ENCODE results near the gene MREG. TPM values are rescaled to one million over a fixed set of nuclear protein-coding genes. Genes with fewer than 3 reads are reported as not detected.
"Not testable (repeated sequence)": the region's sequence is repeated elsewhere in the genome, so short reads cannot be mapped to it uniquely, and the experiment has no call there.

MREG gene
- total and polyA plus RNA-seq, 3 experiments from 2014 or later = 3.9 to 26.2 (median 25.4) TPM

DNA sequence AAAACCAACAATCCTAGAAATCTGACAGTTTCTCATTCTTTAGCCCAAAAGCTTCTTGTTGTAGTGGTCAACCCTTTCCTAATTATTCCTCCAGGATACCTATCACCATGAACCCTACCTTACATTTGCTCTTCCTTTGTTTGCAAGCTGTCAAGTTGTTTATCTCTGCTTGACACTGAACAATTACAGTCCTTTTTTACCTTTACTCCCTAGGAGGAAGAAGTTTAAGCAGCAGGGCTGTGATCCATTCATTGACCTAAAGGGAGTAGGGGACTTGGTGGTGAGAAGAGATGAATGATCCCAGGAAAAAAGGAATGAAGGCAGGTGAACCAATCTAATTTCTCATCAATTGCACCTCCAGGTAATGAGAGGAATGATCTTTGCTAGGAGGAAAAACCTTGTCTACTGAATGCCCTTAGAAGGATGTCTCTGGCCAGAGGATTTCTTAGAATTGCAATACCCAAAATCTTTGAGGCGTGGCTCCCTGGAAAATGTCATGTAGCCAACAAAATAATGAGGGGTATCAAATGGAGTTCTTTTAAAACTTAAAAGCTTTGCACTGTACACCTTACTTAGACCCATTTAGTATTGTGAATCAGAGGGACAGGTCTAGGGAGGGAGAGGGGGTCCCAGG, 47.7 kb downstream of the MREG start:
- Histone ChIP-seq H3K36me3 (ENCODE audit: insufficient read depth, low read length) (no peaks in the 10 kb centered on the region), H3K4me1 (ENCODE audit: insufficient read depth, low read length) (no peaks in the 10 kb centered on the region), H3K4me3 (ENCODE audit: low read length) (no peak overlapping the region), H3K27me3 (ENCODE audit: insufficient read depth, low read length, poor library complexity, severe bottlenecking) (no peaks in the 10 kb centered on the region), H3K9me3 (ENCODE audit: low read length) (no peaks in the 10 kb centered on the region), H3K27ac (ENCODE audit: low read depth, low read length) (peak overlapping the region; percentile 52)
- Mint-ChIP-seq H3K4me3 (no peak overlapping the region), H3K4me1 (peaks cover 10 to 21% (median 11%) of the 10 kb centered on the region in 3 donors), H3K27ac (peak overlapping the region in 1 of 8 donors; percentile 11), H3K36me3 (peaks cover 9 to 11% (median 10%) of the 10 kb centered on the region in 3 donors), H3K27me3 (no peaks in the 10 kb centered on the region), H3K9me3 (no peaks in the 10 kb centered on the region)
- DNase-seq = no peak
- POLR2A ChIA-PET = interaction anchor here (0.5 kb wide), 1 partner anchor 40 kb away, joined by 5 read pairs; no protein-coding TSS in a partner anchor
- CTCF ChIA-PET = no interaction called here

DNA sequence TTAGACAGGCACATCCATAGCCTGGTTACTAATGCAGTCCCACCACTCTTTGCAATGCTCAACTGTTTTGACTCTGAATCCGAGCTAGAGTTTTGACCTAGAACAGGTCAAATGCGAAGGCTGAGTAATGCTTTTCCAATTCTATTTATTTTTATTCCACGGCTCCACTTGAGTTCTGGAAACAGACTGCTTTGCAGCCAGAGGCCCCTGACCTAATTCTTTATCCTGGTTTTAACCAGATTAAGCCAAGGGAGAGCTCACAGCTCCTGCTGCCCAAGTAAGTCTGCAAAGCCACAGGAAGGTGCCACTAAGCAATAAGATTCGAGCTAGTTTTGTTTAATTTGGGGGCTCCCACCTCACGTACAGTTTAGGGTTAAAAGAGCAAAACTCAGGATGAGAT, 51.4 kb downstream of the MREG start:
- Histone ChIP-seq H3K4me1 (ENCODE audit: insufficient read depth, low read length) (no peaks in the 10 kb centered on the region), H3K4me3 (ENCODE audit: low read length) (no peak overlapping the region), H3K27ac (ENCODE audit: low read depth, low read length) (no peak overlapping the region), H3K36me3 (ENCODE audit: insufficient read depth, low read length) (no peaks in the 10 kb centered on the region), H3K27me3 (ENCODE audit: insufficient read depth, low read length, poor library complexity, severe bottlenecking) (no peaks in the 10 kb centered on the region), H3K9me3 (ENCODE audit: low read length) (no peaks in the 10 kb centered on the region)
- ChIA-PET CTCF (interaction anchor here (0.6 to 1.0 kb wide), 2 partner anchors 10 to 13 kb away, joined by 3 read pairs; no protein-coding TSS in a partner anchor), POLR2A (no interaction called here)
- Mint-ChIP-seq H3K4me3 (no peak overlapping the region), H3K4me1 (peaks cover 5 to 13% (median 9%) of the 10 kb centered on the region in 3 donors), H3K9me3 (peaks cover 0 to 2% (median 0%) of the 10 kb centered on the region in 5 donors), H3K27ac (no peak overlapping the region), H3K36me3 (peaks cover 20 to 27% (median 22%) of the 10 kb centered on the region in 3 donors), H3K27me3 (no peaks in the 10 kb centered on the region)
- DNase-seq = no peak

DNA sequence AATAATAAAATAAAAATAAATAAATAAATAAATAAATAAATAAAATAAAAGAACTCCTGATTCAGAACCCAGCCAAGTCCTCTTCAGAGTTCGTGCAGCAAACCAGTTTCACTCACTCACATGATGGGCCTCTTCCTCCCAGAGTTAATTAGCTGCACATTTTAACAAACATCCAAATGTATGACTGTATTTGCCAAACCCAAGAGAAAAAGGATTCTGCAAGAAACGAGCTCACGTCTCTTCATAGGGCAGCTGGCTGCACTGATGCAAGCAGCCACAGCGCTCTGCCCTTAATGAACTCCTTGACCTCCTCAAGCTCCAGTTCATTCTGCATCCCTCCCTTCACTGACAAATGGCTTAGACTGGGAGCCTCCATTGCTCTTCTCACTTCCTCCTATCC, 55.1 kb downstream of the MREG start:
- CTCF ChIA-PET = interaction anchor here (0.9 to 1.2 kb wide), 2 partner anchors 8 to 65 kb away, joined by 3 read pairs; no protein-coding TSS in a partner anchor
- H3K4me1 Mint-ChIP-seq = no peaks in the 10 kb centered on the region
- Histone ChIP-seq H3K4me1 (ENCODE audit: insufficient read depth, low read length) (no peaks in the 10 kb centered on the region), H3K9me3 (ENCODE audit: low read length) (no peaks in the 10 kb centered on the region), H3K36me3 (ENCODE audit: insufficient read depth, low read length) (no peaks in the 10 kb centered on the region), H3K4me3 (ENCODE audit: low read length) (no peak overlapping the region), H3K27ac (ENCODE audit: low read depth, low read length) (no peak overlapping the region), H3K27me3 (ENCODE audit: insufficient read depth, low read length, poor library complexity, severe bottlenecking) (no peaks in the 10 kb centered on the region)
- POLR2A ChIA-PET = no interaction called here
- peaks cover 20 to 27% (median 23%) of the 10 kb centered on the region in 3 donors for H3K36me3 Mint-ChIP-seq
- no peak overlapping the region for H3K4me3 Mint-ChIP-seq
- H3K9me3 Mint-ChIP-seq = peaks cover 0 to 2% (median 0%) of the 10 kb centered on the region in 5 donors
- peak overlapping the region in 1 of 8 donors; percentile 80 for H3K27ac Mint-ChIP-seq
- no peak for DNase-seq
- H3K27me3 Mint-ChIP-seq = no peaks in the 10 kb centered on the region

DNA sequence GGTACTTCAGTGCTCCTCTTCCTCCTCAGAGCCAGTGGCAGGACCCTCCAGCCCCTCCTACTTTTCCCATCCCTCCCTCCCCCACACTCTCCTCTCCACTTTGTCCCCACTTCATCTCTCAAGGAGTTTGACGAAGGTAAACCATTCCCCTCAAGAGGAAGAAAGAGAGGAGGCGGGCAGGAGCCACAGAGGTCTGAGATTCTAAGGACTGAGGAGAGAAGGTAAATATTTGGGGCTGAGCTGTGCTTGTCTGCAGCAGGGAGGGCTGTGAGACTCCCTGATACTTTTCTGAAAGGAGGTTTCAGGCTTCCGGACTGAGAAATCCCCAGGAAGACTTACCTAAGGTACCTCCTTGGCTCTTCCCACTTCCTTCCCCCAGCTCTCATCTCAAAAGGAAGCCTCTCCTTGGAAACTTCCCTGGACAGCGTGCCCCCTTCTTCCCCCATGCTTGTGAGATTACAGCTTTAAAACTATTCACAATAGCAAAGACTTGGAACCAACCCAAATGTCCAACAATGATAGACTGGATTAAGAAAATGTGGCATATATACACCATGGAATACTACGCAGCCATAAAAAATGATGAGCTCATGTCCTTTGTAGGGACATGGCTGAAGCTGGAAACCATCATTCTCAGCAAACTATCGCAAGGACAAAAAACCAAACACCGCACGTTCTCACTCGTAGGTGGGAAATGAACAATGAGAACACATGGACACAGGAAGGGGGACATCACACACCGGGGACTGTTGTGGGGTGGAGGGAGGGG, 55.8 kb downstream of the MREG start:
- DNase-seq; H3K9me3 ChIP-seq (ENCODE audit: low read length); H3K4me1 ChIP-seq (ENCODE audit: insufficient read depth, low read length); H3K27me3 Mint-ChIP-seq; H3K27me3 ChIP-seq (ENCODE audit: insufficient read depth, low read length, poor library complexity, severe bottlenecking); H3K36me3 ChIP-seq (ENCODE audit: insufficient read depth, low read length); H3K4me3 ChIP-seq (ENCODE audit: low read length); H3K9me3 Mint-ChIP-seq; H3K27ac ChIP-seq (ENCODE audit: low read depth, low read length); H3K4me1 Mint-ChIP-seq; H3K27ac Mint-ChIP-seq; POLR2A ChIA-PET; H3K4me3 Mint-ChIP-seq: not testable (repeated sequence)
- CTCF ChIA-PET = interaction anchor here (0.9 to 1.2 kb wide), 2 partner anchors 7 to 65 kb away, joined by 3 read pairs; no protein-coding TSS in a partner anchor
- H3K36me3 Mint-ChIP-seq = peaks cover 19 to 26% (median 23%) of the 10 kb centered on the region in 3 donors

DNA sequence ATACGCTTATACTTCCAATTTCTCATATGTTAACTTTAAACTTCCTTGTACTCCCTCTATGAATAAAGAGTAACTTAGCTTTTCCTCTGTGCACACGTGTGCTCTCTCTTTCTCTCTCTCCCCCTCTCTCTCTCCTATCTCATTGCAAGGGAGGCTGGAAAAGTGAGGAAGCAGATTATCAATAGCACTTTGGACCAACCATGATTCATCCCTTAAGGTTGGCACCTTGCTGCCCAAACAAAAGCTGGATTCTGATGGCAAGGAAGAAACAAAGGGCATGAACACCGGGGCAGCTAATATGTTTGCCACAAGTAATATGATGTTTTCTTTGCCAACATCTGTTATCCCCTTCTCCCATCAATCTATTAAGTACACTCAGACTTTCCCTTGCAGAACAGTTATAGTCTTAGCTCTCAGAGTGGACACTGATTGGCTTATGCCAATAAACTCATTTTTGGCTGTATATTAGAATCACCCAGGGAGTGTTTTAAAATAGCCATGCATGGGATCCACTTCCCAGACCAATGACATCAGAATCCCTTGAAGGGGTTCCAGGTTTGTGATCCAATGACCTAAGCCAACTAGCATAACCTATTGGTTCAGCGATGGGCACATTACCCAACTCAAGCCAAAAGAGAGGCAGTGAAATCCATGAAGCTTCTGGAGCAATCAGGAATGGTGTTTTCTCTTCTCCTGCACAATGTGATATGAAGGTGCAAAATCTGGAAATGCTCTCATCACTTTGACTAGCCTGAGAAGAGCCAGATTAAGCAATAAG, 60.3 kb downstream of the MREG start:
- no peaks in the 10 kb centered on the region for H3K4me1 ChIP-seq (ENCODE audit: insufficient read depth, low read length)
- no peak overlapping the region for H3K4me3 ChIP-seq (ENCODE audit: low read length)
- DNase-seq = no peak
- Mint-ChIP-seq H3K27me3 (no peaks in the 10 kb centered on the region), H3K9me3 (no peaks in the 10 kb centered on the region), H3K36me3 (peaks cover 0 to 8% (median 4%) of the 10 kb centered on the region in 3 donors), H3K4me1 (no peaks in the 10 kb centered on the region), H3K27ac (no peak overlapping the region), H3K4me3 (no peak overlapping the region)
- H3K27me3 ChIP-seq (ENCODE audit: insufficient read depth, low read length, poor library complexity, severe bottlenecking) = no peaks in the 10 kb centered on the region
- no peak overlapping the region for H3K27ac ChIP-seq (ENCODE audit: low read depth, low read length)
- no peaks in the 10 kb centered on the region for H3K36me3 ChIP-seq (ENCODE audit: insufficient read depth, low read length)
- CTCF ChIA-PET = interaction anchor here (1.1 to 2.2 kb wide), 3 partner anchors 12 to 70 kb away, joined by 3 to 5 read pairs (median 3); no protein-coding TSS in a partner anchor
- no peaks in the 10 kb centered on the region for H3K9me3 ChIP-seq (ENCODE audit: low read length)
- POLR2A ChIA-PET = no interaction called here

DNA sequence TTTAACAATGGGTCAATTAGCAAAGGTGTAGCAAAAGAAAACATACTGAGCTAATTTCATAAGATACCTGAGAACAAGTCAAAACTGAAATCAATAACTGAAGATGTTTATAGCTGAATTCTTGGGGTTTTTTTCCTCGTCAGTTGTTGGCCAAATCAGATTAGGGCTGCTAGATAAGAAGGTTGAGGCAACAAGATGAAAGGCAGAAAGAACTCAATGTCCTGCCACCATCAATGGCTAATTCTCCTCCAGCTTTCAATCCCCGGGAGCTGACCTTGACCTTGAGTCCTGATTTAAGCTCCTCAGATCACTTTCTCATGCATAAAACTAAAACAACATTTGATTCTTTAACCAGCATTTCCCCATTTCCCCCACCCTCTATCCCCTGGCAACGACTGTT, 61.8 kb downstream of the MREG start:
- CTCF ChIA-PET = interaction anchor here (0.9 to 3.6 kb wide), 4 partner anchors 10 to 72 kb away, joined by 3 to 21 read pairs (median 4); no protein-coding TSS in a partner anchor
- no peak overlapping the region for H3K4me3 ChIP-seq (ENCODE audit: low read length)
- no peaks in the 10 kb centered on the region for H3K36me3 ChIP-seq (ENCODE audit: insufficient read depth, low read length)
- DNase-seq = no peak
- H3K9me3 ChIP-seq (ENCODE audit: low read length) = no peaks in the 10 kb centered on the region
- Mint-ChIP-seq H3K27ac (no peak overlapping the region), H3K4me3 (no peak overlapping the region), H3K27me3 (no peaks in the 10 kb centered on the region), H3K4me1 (no peaks in the 10 kb centered on the region), H3K9me3 (no peaks in the 10 kb centered on the region), H3K36me3 (peaks cover 0 to 9% (median 4%) of the 10 kb centered on the region in 3 donors)
- no peak overlapping the region for H3K27ac ChIP-seq (ENCODE audit: low read depth, low read length)
- H3K4me1 ChIP-seq (ENCODE audit: insufficient read depth, low read length) = no peaks in the 10 kb centered on the region
- POLR2A ChIA-PET = no interaction called here
- no peaks in the 10 kb centered on the region for H3K27me3 ChIP-seq (ENCODE audit: insufficient read depth, low read length, poor library complexity, severe bottlenecking)

DNA sequence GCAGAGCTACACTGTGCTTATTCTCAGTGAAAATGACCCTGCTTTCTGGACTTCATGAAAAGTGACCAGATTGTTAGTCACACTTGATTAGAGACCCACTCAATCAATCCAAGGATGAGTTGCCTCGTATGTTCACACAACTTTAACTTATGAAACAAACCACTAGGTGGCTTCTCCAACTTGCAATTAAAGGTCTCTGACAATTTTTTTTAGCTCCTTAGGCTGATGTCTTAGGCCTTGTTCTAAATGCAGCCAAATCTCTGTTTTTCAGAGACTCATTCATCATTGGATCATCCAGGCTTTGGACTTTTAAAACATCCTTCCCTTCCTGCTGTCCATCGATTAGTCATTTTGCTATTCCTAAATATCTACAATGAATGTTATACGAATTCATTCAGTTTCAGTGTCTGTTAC, 63.4 kb downstream of the MREG start:
- no peaks in the 10 kb centered on the region for H3K4me1 Mint-ChIP-seq
- H3K9me3 Mint-ChIP-seq = no peaks in the 10 kb centered on the region
- H3K27ac Mint-ChIP-seq = no peak overlapping the region
- DNase-seq = peak in 2 of 5 donors; percentile 7 to 12
- H3K36me3 ChIP-seq (ENCODE audit: insufficient read depth, low read length) = peaks cover 6% of the 10 kb centered on the region
- H3K4me3 Mint-ChIP-seq = no peak overlapping the region
- no peaks in the 10 kb centered on the region for H3K4me1 ChIP-seq (ENCODE audit: insufficient read depth, low read length)
- no peak overlapping the region for H3K4me3 ChIP-seq (ENCODE audit: low read length)
- H3K27me3 Mint-ChIP-seq = no peaks in the 10 kb centered on the region
- peaks cover 7 to 21% (median 18%) of the 10 kb centered on the region in 3 donors for H3K36me3 Mint-ChIP-seq
- H3K9me3 ChIP-seq (ENCODE audit: low read length) = no peaks in the 10 kb centered on the region
- H3K27me3 ChIP-seq (ENCODE audit: insufficient read depth, low read length, poor library complexity, severe bottlenecking) = no peaks in the 10 kb centered on the region
- no peak overlapping the region for H3K27ac ChIP-seq (ENCODE audit: low read depth, low read length)
- CTCF ChIA-PET = interaction anchor here (0.7 to 3.6 kb wide), 11 partner anchors 8 to 75 kb away, joined by 3 to 21 read pairs (median 4); partner anchors contain the start of gene MREG
- POLR2A ChIA-PET = no interaction called here

All from CD8-positive, alpha-beta memory T cell (primary cell).